ENCODE results near the gene ITGAD.

ITGAD gene

DNA sequence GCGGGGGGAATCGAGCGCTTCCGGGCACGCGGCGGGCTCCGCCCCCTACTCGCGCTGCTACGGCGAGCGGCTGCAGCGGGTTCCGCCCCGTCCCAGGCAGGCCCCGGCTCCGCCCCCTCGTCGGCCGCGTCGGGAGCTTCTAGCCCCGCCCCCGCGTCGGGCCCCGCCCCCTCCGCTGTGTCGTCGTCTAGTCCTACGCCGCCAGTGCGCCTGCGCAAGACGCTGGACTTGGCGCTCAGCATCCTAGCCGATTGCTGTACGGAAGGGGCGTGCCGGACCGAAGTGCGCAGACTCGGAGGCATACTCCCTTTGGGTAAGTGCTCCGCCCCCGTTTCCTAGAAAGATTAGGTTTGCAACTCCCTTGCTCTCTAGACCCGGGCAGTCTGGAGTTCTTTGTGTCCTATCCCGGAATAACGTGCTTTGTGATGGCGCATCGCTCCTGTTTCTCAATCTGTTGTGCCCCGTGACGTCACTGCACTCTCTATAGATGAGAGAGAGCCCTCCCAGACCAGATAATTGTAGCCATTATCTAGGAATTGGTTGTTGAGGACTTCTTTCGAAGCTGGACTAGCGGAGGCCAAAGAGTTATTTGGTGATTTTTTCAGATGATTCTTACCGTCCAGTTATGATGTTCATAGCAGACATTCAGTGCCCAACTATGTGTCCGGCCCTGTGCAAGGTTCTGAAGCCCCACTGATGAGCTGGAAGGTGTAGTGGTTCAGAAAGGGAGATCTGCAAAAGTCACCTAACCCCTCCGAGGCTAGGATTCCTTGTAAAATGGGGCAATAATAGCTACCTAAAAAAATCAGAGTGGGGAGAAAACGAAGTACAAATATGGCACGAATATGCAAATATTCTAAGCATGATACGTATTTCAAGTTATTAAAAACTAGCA is 66.8 kb downstream of the ITGAD start:
- DNase-seq (ENCODE audit: low spot score), result peak; percentile 100

DNA sequence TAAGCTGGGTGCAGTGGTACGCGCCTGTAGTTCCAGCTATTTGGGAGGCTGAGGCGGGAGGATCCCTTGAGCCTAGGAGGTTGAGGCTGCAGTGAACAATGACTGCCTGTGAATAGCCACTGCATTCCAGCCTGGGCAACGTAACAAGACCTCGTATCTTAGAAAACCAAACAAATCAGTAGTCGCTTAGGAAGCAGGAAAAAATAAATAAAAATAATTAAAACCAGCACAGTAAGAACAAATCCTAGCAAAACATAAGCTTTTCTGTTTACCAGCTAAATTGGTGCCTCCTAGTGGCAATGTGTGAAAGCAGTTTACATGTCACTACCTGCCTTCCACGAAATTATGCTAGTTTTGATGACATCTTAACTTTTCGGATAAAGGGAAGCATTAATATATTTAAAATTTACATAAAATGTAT is 67.5 kb downstream of the ITGAD start:
- no peak for DNase-seq (ENCODE audit: low spot score)

DNA sequence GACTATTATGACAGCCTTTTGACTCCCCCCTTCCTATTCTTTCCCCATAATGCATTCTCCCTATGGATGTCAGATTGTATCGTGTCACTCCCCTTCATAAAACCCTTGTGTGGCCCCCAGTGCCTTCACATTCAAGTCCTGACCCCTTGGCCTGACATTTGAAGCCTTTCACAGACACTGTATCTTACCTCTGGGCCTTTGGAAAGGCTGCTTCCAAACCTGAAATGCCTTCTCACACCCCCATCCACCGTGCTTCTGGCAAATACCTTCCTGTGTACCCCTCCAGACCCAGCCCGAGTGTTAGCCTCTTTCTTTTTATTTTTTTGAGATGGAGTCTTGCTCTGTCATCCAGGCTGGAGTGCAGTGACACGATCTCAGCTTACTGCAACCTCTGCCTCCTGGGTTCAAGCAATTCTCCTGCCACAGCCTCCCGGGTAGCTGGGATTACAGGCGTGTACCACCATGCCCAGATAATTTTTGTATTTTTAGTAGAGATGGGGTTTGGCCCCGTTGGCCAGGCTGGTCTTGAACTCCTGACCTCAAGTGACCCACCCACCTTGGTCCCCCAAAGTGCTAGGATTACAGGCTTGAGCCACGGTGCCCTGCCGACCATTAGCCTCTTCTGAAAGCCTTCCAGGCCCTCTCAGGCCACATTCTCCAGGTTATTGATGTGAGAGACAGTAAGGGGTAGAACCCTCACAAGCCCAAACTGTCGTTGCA is 68.2 kb downstream of the ITGAD start:
- DNase-seq (ENCODE audit: low spot score), result no peak

DNA sequence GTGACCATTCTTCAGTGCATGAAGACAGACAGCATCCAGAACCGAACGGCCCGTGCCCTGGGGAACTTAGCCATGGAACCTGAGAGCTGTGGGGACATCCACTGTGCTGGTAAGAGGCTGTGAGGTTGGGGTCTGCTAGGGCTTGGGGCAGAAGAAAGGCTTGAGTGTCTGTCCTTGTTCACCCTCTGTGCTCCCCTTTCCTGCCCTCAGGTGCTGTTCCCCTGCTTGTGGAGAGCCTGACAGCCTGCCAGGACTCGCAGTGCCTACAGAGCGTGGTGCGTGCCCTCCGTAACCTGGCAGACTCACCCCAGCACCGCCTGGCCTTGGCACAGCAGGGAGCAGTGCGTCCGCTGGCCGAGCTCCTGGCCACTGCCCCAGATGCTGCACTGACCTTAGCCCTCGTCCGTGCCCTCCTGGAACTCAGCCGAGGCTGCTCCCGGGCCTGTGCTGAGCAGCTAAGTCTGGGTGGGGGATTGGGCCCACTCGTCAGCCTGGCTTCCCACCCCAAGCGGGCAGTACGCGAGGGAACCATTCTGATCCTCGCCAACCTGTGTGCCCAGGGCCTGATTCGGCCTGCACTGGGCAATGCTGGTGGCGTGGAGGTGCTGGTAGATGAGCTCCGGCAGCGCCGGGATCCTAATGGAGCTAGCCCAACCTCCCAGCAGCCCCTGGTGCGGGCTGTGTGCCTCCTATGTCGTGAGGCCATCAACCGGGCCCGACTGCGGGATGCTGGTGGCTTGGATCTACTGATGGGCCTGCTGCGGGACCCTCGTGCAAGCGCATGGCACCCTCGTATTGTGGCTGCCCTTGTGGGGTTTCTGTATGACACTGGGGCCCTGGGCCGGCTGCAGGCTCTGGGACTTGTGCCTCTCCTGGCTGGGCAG is 69.0 kb downstream of the ITGAD start:
- DNase-seq (ENCODE audit: low spot score), result no peak

DNA sequence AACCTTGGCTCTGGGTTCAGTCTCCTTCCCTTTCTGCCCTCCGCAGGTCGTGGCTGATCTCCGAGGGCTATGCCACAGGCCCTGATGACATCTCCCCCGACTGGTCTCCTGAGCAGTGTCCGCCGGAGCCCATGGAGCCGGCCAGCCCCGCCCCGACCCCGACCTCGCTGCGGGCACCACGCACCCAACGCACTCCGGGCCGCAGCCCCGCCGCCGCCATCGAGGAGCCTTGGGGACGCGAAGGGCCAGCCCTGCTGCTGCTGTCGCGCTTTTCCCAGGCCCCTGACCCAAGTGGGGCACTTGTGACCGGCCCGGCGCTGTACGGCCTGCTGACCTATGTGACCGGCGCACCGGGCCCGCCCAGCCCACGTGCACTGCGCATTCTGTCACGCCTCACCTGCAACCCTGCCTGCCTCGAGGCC is 71.2 kb downstream of the ITGAD start:
- no peak for DNase-seq (ENCODE audit: low spot score)

DNA sequence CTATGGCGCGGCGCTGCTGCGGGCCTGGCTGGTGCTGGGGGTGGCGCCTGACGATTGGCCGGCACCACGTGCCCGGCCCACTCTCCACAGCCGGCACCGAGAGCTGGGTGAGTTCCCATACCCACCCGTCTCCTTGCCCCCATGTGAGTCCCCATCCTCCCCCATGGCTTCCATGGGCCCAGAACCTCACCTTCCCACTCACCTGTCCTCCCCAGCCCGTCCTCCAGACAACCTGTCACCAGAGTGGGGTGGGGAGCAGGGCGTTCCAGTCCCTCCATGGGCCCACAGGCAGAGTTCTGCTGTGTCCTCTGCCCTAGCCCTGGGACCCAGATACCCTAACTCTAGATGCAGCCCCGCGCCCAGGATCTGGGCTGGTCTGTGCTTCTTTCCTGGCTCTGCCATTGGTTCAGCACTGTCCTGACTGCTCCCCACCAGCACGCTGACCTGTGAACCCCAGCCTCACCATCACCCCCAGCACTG is 71.7 kb downstream of the ITGAD start:
- DNase-seq (ENCODE audit: low spot score), result no peak

DNA sequence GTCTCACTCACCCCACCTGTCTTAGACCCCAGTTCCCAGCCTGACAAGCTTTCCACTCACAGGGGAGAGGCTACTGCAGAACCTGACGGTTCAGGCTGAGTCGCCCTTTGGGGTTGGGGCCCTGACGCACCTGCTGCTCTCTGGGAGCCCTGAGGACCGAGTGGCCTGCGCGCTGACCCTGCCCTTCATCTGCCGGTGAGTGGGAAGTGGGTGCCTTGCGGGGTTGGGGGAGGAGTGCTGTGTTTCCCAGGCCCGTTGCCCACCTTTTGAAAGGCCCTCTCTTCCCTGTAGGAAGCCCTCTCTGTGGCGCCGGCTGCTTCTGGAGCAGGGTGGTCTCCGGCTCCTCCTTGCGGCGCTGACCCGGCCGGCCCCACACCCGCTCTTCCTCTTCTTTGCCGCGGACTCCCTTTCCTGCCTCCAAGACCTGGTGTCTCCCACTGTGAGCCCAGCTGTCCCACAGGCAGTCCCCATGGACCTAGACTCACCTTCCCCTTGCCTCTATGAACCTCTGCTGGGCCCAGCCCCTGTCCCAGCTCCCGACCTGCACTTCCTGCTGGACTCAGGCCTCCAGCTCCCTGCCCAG is 72.7 kb downstream of the ITGAD start:
- DNase-seq (ENCODE audit: low spot score), result no peak

DNA sequence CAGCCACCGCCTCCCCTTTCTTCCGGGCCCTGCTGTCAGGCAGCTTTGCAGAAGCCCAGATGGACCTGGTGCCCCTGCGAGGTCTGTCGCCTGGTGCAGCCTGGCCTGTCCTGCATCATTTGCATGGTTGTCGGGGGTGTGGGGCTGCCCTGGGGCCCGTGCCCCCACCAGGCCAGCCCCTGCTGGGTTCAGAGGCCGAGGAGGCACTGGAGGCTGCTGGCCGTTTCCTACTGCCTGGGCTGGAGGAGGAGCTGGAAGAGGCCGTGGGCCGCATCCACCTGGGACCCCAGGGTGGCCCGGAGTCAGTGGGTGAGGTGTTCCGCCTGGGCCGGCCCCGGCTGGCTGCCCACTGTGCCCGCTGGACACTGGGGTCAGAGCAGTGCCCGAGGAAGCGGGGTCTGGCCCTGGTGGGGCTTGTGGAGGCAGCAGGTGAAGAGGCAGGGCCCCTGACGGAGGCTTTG is 73.3 kb downstream of the ITGAD start:
- no peak for DNase-seq (ENCODE audit: low spot score)

DNA sequence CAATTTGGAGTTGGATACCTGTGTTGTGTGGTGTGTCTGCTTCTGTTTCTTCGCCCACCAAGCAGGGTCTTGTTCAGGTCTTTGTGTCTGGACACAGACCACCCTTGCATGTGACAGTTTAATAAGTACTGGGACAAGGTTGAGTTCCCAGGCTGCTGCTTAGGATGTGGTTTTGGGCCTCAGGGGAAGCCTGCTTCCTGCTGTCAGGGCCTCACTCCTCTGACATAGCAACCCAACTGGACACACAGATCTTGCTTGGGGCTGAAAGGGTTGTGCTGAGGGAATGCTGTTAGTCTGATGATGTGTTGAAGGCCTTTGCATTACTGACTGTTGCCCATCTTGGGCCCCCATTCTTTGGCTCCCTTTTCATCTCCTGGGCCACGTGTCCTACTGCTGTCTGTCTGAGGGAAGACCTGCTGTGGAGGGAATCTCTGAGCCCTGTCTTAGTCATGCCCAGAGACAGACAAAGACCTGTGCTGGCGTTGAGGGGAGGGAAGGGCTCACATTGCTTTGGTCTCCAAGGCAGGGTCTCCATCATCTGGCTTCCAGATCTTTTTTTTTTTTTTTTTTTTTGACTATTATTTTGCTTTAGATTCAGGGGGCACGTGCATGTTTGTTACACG is 74.1 kb downstream of the ITGAD start:
- no peak for DNase-seq (ENCODE audit: low spot score)

DNA sequence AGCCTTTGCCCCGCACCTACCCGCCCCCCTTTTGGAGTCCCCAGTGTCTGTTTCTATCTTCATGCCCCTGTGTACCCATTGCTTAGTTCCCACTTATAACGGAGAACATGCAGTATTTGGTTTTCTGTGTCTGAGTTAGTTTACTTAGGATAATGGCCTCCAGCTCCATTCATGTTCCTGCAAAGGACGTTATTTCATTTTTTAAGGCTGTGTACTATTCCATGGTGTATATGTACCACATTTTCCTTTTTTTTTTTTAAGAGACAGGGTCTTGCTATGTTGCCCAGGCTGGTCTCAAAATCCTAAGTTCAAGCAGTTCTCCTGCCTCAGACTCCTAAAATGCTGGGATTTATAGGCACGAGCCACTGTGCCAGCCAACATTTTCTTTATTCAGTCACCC is 74.7 kb downstream of the ITGAD start:
- DNase-seq (ENCODE audit: low spot score), result no peak

DNA sequence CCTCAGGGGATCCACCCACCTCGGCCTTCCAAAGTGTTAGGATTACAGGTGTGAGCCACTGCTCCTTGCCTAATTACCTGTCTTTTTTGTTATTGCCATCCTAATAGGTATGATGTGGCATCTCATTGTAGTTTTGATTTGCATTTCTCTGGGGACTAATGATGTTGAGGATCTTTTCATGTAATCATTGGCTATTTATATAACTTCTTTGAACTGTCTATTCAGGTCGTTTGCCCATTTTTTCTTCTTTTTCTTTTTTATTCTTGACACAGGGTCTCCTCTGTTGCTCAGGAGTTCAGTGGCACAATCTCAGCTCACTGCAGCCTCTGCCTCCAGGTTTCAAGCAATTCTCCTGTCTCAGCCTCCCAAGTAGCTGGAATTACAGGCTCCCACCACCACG is 77.5 kb downstream of the ITGAD start:
- DNase-seq (ENCODE audit: low spot score), result no peak

DNA sequence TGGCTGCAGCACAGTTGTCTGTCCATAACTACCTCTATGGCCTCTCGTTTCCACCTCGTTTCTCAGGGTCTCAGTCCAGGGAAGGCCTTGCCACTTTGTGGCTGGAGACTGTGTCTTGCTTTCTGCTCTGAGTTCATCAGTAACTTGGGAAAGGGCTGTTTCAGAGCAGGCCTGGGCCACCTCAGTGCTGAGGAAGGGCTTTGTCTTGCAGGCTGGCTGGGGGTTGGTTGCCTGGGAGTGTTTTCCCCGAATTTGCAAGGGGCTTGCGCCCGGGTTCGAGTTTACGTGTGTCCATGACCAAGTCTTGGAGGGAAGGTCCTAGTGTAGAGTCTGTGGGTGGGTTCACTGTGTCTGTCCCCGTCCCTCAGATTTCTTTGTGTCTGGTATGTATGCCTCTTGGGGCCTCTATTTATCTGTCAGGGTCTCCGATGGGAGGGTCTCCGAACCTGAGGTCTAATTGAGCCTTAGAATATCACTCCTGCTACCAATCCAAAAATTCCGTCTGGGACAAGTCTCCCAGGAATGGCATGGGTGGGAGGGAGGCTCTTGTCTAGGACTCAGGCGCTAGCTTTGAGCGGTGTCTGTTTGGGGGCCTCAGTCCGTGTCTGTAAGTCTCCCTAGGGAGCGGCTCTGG is 78.2 kb downstream of the ITGAD start:
- DNase-seq (ENCODE audit: low spot score), result no peak

DNA sequence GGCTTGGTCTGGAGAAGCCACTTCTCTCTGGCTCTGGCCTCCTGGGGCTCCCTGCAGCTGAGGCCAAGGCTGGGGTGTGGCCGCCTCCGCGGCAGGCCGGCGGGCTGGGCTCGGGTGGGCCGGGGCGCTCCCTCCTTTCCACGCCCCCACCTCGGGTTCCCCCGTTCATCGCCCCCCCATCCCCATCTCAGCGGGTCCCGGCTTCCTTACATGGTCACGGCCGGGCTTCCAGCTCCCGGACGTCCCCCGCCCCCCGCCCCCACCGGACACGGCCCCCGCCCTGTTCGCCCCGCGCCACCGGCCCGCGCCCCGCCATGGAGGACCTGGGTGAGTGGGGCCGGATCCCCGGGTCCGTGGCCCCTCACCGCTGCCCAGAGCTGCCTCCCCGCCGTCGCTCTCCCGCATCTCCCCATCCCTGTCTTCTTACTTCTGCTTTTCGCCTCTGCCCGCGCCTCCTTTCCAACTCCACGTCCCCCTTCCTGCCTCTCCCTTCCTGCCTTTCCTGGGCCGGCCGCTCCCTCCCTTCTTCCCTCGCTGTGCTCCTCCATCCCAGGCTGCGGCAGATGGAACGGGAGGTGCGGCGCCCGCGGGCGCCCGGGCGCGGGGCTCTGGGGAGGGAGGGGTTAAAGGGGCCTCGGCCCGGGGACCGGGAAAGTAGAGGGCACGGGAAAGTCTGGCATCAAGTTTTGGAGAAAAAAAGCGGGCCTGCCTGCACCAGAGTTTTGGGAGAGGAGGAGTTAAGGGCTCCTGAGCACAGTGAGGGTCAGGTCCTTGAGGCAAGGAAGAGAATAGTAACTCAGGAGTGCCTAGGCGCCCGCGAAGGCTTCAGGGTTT is 79.0 kb downstream of the ITGAD start, which contains the start of gene TGFB1I1:
Gene TGFB1I1, plus strand, starts transcription at position 278 of the 834 bp plus-strand sequence. Its CDS starts 37 bp downstream, at position 315.
- no peak for DNase-seq (ENCODE audit: low spot score)

DNA sequence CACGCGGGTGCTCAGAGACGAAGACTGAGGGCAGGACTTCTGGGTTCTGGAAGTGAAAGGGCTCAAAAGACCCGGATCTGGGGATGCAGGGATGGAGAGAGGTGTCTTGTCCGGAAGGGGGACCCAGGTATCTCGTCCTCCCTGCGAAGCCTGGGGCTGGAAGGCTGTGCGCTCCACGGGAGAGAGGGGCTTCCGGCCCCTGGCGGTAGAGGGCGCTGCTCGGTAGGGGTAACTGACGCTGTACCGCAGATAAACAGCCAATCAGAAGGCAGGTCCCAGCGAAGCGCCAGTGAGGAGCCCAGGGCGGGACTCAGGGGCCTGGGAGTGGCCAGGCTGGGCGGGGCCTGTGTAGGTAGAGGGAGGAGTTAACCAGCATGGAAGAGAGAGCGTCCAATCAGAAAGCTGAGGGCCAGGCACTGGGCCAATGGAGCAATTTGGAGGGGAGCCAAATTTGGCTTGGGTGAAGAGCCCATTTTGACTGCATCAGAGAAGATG is 79.6 kb downstream of the ITGAD start:
- DNase-seq (ENCODE audit: low spot score), result peak; percentile 95

DNA sequence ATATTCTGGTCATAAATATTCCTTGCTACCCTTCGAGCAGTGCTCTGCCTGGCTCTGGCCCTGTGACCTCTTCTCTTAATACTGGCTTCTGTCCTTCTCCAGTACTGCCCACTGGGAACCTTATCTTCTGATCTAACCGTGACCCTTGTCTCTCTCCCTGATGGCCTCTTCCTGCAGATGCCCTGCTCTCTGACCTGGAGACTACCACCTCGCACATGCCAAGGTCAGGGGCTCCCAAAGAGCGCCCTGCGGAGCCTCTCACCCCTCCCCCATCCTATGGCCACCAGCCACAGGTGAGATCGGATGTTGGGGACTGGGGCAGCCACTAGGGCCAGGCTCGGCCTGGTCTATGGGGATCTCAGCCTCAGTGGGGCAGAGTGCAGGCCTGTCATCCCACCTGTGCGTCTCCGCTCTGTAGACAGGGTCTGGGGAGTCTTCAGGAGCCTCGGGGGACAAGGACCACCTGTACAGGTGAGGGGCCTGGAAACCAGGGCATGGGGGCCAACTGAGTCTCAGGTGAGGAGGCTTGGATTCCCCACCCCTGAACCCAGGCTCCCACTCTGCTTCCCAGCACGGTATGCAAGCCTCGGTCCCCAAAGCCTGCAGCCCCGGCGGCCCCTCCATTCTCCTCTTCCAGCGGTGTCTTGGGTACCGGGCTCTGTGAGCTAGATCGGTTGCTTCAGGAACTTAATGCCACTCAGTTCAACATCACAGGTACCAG is 80.3 kb downstream of the ITGAD start:
- DNase-seq (ENCODE audit: low spot score), result no peak

DNA sequence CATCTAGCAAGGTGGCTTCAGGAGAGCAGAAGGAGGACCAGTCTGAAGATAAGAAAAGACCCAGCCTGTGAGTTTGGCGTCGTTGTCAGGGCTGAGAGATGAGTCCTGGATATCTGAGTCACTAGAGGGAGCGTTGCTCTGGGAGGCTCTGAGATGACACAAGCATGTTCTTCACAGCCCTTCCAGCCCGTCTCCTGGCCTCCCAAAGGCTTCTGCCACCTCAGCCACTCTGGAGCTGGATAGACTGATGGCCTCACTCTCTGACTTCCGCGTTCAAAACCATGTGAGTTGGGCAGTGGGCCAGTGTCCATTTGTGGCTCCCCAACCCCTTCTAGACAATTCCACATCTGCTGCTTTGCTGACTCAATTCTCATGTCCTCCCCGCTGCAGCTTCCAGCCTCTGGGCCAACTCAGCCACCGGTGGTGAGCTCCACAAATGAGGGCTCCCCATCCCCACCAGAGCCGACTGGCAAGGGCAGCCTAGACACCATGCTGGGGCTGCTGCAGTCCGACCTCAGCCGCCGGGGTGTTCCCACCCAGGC is 81.1 kb downstream of the ITGAD start:
- no peak for DNase-seq (ENCODE audit: low spot score)

DNA sequence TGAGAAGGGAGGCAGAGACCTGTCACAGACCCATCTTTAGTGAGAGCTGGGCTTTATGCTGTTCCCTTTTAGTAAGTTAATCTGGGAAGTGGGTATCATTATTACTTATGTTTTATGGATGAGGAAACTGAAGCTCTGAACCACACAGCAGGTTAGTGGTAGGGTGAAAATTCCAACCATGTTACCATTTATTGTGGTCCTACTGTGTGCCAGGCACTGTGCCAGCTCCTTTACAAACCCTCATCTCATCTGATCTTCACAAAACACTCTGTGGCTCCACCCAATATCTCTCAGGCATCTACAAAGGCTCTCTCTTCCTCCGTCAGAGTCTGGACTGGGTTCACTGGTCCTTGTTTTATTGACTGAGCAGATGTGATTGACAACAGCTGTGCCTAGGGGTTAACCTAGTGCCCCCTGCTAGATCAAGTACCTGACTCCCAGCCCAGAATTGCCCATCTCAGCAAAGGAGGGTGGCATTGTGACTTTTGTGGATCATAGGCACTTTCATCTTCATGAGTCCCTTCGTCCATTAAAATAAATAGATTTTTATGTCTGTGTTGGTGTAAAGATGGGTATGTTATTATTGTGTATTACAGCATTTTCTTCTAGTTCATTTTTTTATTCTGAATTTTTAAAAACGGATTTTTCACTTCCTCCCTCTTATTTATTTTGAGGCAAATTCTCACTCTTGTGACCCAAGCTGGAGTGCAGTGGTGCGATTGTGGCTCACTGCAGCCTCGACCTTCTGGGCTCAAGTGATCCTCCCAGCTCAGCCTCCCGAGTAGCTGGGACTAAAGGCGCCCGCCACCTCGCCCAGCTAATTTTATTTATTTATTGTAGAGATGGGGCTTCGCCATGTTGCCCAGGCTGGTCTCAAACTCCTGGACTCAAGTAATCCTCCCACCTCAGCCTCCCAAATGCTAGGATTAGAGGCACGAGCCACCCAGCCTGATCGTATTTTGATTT is 81.9 kb downstream of the ITGAD start:
- DNase-seq (ENCODE audit: low spot score), result no peak
